ENCODE results near the gene SNAPIN.

SNAPIN gene

GRCh38 chr1:153626477-153626903 lies 32.0 kb upstream of the SNAPIN start:
- H3K4me3 ChIP-seq (replicated peaks; ENCODE audit: low read depth, low read length): peak overlapping the region; percentile 74
- DNase-seq (ENCODE audit: extremely low read depth, low read depth): no peak
- no peak for TF ChIP-seq CTCF (IDR thresholded peaks at IDR 0.05; ENCODE audit: low read depth, low read length, missing control alignments)

GRCh38 chr1:153626904-153627714 lies 31.4 kb upstream of the SNAPIN start, which contains the start of gene S100A13:
TSS of gene S100A13 (minus strand) at chr1:153627505. CDS start at chr1:153626472, 1,033 bp downstream.
- peak; percentile 89 for TF ChIP-seq CTCF (IDR thresholded peaks at IDR 0.05; ENCODE audit: low read depth, low read length, missing control alignments)
- DNase-seq (ENCODE audit: extremely low read depth, low read depth): peak; percentile 91
- peak within 1 kb of the TSS; percentile 74 for H3K4me3 ChIP-seq (replicated peaks; ENCODE audit: low read depth, low read length)

GRCh38 chr1:153627715-153628626 lies 30.5 kb upstream of the SNAPIN start, which contains the start of gene S100A1:
TSS of gene S100A1 (plus strand) at chr1:153628434. CDS start at chr1:153630522, 2,088 bp downstream.
- peak within 1 kb of the TSS; percentile 74 for H3K4me3 ChIP-seq (replicated peaks; ENCODE audit: low read depth, low read length)
- peak; percentile 24 for TF ChIP-seq CTCF (IDR thresholded peaks at IDR 0.05; ENCODE audit: low read depth, low read length, missing control alignments)
- no peak for DNase-seq (ENCODE audit: extremely low read depth, low read depth)

GRCh38 chr1:153628638-153629342 lies 29.7 kb upstream of the SNAPIN start:
- TF ChIP-seq CTCF (IDR thresholded peaks at IDR 0.05; ENCODE audit: low read depth, low read length, missing control alignments): no peak
- DNase-seq (ENCODE audit: extremely low read depth, low read depth): no peak
- H3K4me3 ChIP-seq (replicated peaks; ENCODE audit: low read depth, low read length): no peak overlapping the region

- DNase-seq (ENCODE audit: extremely low read depth, low read depth): no peak
- no peak for TF ChIP-seq CTCF (IDR thresholded peaks at IDR 0.05; ENCODE audit: low read depth, low read length, missing control alignments)
- no peak overlapping the region for H3K4me3 ChIP-seq (replicated peaks; ENCODE audit: low read depth, low read length)
Measured at GRCh38 chr1:153629343-153629665, 29.2 kb upstream of the SNAPIN start.

GRCh38 chr1:153629971-153630370 lies 28.5 kb upstream of the SNAPIN start:
- no peak overlapping the region for H3K4me3 ChIP-seq (replicated peaks; ENCODE audit: low read depth, low read length)
- no peak for TF ChIP-seq CTCF (IDR thresholded peaks at IDR 0.05; ENCODE audit: low read depth, low read length, missing control alignments)
- DNase-seq (ENCODE audit: extremely low read depth, low read depth): no peak
